ENCODE measurements around the gene CTRB2. TPM values are rescaled to one million over a fixed set of nuclear protein-coding genes. Genes with fewer than 3 reads are reported as not detected.
A peak's percentile ranks its signal among the peaks of the same experiment; 100 is the strongest.
"Not testable (repeated sequence)": the region's sequence is repeated elsewhere in the genome, so short reads cannot be mapped to it uniquely, and the experiment has no call there.

Gene CTRB2
- total RNA-seq, 1 donor, result not detected

DNA sequence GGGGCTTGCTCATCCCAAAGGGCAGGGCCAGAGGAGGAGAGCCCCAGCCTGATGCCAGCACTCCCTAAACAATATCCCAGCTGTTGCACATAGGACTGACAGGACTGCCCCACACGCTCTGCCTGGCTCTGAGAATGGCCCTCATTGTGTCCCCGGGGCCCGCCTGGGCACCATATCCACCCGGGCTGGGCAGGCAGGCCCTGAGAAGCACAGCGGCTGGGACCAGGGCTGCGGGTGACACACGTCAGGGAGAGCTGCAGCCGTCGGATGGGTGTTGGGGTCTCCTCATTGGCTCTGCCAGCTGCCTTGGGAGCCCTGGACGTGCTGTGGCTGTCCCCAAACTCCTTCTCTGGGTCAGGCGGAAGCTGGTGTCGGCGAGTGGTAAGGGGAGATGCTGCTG, 40.3 kb upstream of the CTRB2 start:
- TF ChIP-seq, protein P1, sequence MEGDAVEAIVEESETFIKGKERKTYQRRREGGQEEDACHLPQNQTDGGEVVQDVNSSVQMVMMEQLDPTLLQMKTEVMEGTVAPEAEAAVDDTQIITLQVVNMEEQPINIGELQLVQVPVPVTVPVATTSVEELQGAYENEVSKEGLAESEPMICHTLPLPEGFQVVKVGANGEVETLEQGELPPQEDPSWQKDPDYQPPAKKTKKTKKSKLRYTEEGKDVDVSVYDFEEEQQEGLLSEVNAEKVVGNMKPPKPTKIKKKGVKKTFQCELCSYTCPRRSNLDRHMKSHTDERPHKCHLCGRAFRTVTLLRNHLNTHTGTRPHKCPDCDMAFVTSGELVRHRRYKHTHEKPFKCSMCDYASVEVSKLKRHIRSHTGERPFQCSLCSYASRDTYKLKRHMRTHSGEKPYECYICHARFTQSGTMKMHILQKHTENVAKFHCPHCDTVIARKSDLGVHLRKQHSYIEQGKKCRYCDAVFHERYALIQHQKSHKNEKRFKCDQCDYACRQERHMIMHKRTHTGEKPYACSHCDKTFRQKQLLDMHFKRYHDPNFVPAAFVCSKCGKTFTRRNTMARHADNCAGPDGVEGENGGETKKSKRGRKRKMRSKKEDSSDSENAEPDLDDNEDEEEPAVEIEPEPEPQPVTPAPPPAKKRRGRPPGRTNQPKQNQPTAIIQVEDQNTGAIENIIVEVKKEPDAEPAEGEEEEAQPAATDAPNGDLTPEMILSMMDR (IDR thresholded peaks at IDR 0.05; ENCODE audit: insufficient read depth, low read length), result no peak
- H3K4me3 ChIP-seq (ENCODE audit: low read depth, low read length), result no peak overlapping the region
- DNase-seq (ENCODE audit: low read depth), result no peak

GRCh38 chr16:75246504-75247205, 39.7 kb upstream of the CTRB2 start:
- DNase-seq (ENCODE audit: low read depth), result peak; percentile 45
- TF ChIP-seq, protein P1 (IDR thresholded peaks at IDR 0.05; ENCODE audit: insufficient read depth, low read length), result no peak

GRCh38 chr16:75244844-75245758, 38.1 kb upstream of the CTRB2 start:
- H3K4me3 ChIP-seq (ENCODE audit: low read depth, low read length), result peak overlapping the region; percentile 25
- TF ChIP-seq, protein P1 (IDR thresholded peaks at IDR 0.05; ENCODE audit: insufficient read depth, low read length), result no peak
- peak; percentile 93 for DNase-seq (ENCODE audit: low read depth)

More at GRCh38 chr16:75246504-75247205, 39.7 kb upstream of the CTRB2 start:
- no peak overlapping the region for H3K4me3 ChIP-seq (ENCODE audit: low read depth, low read length)

- TF ChIP-seq, protein P1 (IDR thresholded peaks at IDR 0.05; ENCODE audit: insufficient read depth, low read length), result no peak
- DNase-seq (ENCODE audit: low read depth), result peak; percentile 65
- H3K4me3 ChIP-seq (ENCODE audit: low read depth, low read length), result no peak overlapping the region
Measured at GRCh38 chr16:75244225-75244809, 37.4 kb upstream of the CTRB2 start.

DNA sequence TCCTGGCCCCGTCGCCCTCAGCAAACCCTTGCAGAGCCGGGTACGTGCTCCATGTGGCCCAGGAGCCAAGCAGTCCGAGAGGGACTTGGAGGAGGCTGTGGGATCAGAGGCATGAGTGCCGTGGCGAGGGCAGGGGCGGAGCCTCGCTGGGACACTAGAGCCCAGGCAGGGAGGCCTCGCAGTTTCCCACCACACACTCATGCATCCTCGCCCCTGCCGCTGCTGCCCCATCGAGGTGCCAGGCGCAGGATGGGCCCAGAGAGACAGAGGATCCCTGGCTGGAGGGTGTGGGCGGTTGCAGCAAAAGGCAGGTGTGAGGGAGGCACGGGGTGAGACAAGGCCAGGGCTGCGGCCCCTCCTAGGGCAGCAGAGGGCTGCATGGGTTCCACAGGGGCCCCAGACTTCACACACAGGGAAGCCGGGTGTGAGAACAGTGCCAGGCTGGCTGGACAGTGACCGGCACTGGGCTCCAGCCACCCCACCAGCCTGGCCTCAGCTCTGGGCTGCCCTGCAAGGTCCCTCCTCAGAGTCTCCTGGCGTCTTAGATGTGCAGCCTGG, 36.8 kb upstream of the CTRB2 start:
- TF ChIP-seq, protein P1 (IDR thresholded peaks at IDR 0.05; ENCODE audit: insufficient read depth, low read length), result no peak
- H3K4me3 ChIP-seq (ENCODE audit: low read depth, low read length), result no peak overlapping the region
- no peak for DNase-seq (ENCODE audit: low read depth)

GRCh38 chr16:75242436-75243078, 35.6 kb upstream of the CTRB2 start:
- not testable (repeated sequence) for H3K4me3 ChIP-seq (ENCODE audit: low read depth, low read length)

More at GRCh38 chr16:75242436-75243078, 35.6 kb upstream of the CTRB2 start:
- not testable (repeated sequence) for DNase-seq (ENCODE audit: low read depth)

Data from fibroblast of the aortic adventitia (primary cell).